WERI-Rb-1 (cell line): ENCODE data around the gene TRPC4.
"Not testable (repeated sequence)": the region's sequence is repeated elsewhere in the genome, so short reads cannot be mapped to it uniquely, and the experiment has no call there.

Experiments used
- DNase-seq: peaks from one replicate; pipeline ENCODE4 v3.0.0-alpha.2; 2020
- H3K27ac ChIP-seq: fragments of 250-450 bp; sonication (Bioruptor Pico); 2 replicates; pipeline ENCODE4 v1.5.1; 2020; ENCODE audit warnings: mild to moderate bottlenecking, moderate library complexity
- H3K27me3 ChIP-seq: fragments of 250-450 bp; sonication (Bioruptor Pico); 2 replicates; pipeline ENCODE4 v1.5.1; 2021; ENCODE audit warnings: mild to moderate bottlenecking, low read depth, moderate library complexity; ENCODE audit not compliant: insufficient read depth, severe bottlenecking
- H3K36me3 ChIP-seq: fragments of 250-450 bp; sonication (Bioruptor Pico); 2 replicates; pipeline ENCODE4 v1.5.1; 2020; ENCODE audit warnings: mild to moderate bottlenecking, moderate library complexity
- H3K4me3 ChIP-seq: 2 replicates; pipeline ENCODE4 v1.5.1; 2011; ENCODE audit warnings: low read depth, mild to moderate bottlenecking, control low read depth, low read length
- H3K9me3 ChIP-seq: fragments of 250-450 bp; sonication (Bioruptor Pico); 2 replicates; pipeline ENCODE4 v1.5.1; 2021; ENCODE audit warnings: mild to moderate bottlenecking, moderate library complexity; ENCODE audit not compliant: severe bottlenecking
- CTCF ChIP-seq: IDR thresholded peaks from 2 replicates; pipeline ENCODE4 v1.5.1; 2011; ENCODE audit warnings: low read depth, mild to moderate bottlenecking, control low read depth, inconsistent platforms, low read length

Gene TRPC4

GRCh38 chr13:37833411-37833810 is 36.2 kb downstream of the TRPC4 start:
- H3K27me3 ChIP-seq: no peaks in the 10 kb centered on the region
- DNase-seq: no peak
- no peaks in the 10 kb centered on the region for H3K36me3 ChIP-seq
- TF ChIP-seq CTCF: no peak
- no peak overlapping the region for H3K27ac ChIP-seq
- no peaks in the 10 kb centered on the region for H3K9me3 ChIP-seq
- H3K4me3 ChIP-seq: no peak overlapping the region

- Histone ChIP-seq H3K36me3 (no peaks in the 10 kb centered on the region), H3K27me3 (no peaks in the 10 kb centered on the region), H3K27ac (no peak overlapping the region), H3K4me3 (no peak overlapping the region), H3K9me3 (no peaks in the 10 kb centered on the region)
- no peak for DNase-seq
- no peak for TF ChIP-seq CTCF
Observed at GRCh38 chr13:37816276-37816675, 53.3 kb downstream of the TRPC4 start.

GRCh38 chr13:37811441-37811840 is 58.1 kb downstream of the TRPC4 start:
- no peaks in the 10 kb centered on the region for H3K9me3 ChIP-seq
- no peaks in the 10 kb centered on the region for H3K36me3 ChIP-seq
- no peak overlapping the region for H3K27ac ChIP-seq
- H3K27me3 ChIP-seq: no peaks in the 10 kb centered on the region
- H3K4me3 ChIP-seq: no peak overlapping the region
- no peak for TF ChIP-seq CTCF
- no peak for DNase-seq

GRCh38 chr13:37806666-37807065 is 62.9 kb downstream of the TRPC4 start:
- no peak for DNase-seq
- H3K27me3 ChIP-seq: no peaks in the 10 kb centered on the region
- H3K9me3 ChIP-seq: no peaks in the 10 kb centered on the region
- H3K36me3 ChIP-seq: no peaks in the 10 kb centered on the region
- no peak overlapping the region for H3K27ac ChIP-seq
- no peak for TF ChIP-seq CTCF
- no peak overlapping the region for H3K4me3 ChIP-seq

- no peaks in the 10 kb centered on the region for H3K36me3 ChIP-seq
- H3K27me3 ChIP-seq: no peaks in the 10 kb centered on the region
- no peaks in the 10 kb centered on the region for H3K9me3 ChIP-seq
- no peak for TF ChIP-seq CTCF
- H3K27ac ChIP-seq: no peak overlapping the region
- no peak overlapping the region for H3K4me3 ChIP-seq
- DNase-seq: no peak
Observed at GRCh38 chr13:37797631-37798030, 71.9 kb downstream of the TRPC4 start.

- H3K36me3 ChIP-seq, DNase-seq, H3K9me3 ChIP-seq, H3K4me3 ChIP-seq, H3K27ac ChIP-seq, H3K27me3 ChIP-seq: not testable (repeated sequence)
Observed at GRCh38 chr13:37796795-37797194, 72.8 kb downstream of the TRPC4 start.
